Smooth muscle cell of the brain vasculature (primary cell): Measurements from ENCODE around the gene SARDH.
"Not testable (repeated sequence)": the region's sequence is repeated elsewhere in the genome, so short reads cannot be mapped to it uniquely, and the experiment has no call there.

Experiments used
- DNase-seq: peaks from one replicate; pipeline ENCODE4 v3.0.0-alpha.2; 2012; ENCODE audit warnings: low read depth, low spot score

Gene SARDH

DNA sequence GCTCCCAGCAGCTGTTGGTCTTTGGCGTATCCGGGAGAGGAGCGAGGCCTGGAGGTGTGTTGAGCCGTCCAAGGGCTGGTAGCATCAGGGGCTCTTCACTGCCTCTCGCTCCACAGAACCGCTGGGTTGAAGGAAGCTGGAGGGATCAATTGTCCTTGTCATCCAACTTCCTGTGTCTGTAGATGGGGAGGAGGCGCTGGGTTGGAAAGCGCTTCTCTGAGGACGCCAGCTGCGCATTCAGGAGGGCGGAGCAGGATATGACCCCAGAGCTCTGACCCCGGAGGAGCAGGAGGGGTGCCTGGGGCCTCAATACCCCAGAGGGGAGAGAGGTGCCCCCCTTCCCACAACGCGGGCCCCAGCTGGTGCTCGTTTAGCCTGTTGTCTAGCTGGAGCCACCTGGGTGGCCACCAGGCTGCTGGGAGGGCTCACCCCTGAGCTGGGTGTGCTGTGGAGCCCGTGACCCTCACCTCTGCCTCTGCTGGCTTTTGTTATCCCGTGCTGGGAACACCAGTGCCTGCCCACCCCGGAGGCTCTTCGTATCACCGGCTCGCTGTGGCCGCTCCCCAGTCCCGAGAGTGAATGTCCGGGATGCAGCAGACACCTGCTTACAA lies 104.0 kb downstream of the SARDH start:
- DNase-seq: no peak

- no peak for DNase-seq
Measured at GRCh38 chr9:133633681-133634080, 104.5 kb downstream of the SARDH start.

DNA sequence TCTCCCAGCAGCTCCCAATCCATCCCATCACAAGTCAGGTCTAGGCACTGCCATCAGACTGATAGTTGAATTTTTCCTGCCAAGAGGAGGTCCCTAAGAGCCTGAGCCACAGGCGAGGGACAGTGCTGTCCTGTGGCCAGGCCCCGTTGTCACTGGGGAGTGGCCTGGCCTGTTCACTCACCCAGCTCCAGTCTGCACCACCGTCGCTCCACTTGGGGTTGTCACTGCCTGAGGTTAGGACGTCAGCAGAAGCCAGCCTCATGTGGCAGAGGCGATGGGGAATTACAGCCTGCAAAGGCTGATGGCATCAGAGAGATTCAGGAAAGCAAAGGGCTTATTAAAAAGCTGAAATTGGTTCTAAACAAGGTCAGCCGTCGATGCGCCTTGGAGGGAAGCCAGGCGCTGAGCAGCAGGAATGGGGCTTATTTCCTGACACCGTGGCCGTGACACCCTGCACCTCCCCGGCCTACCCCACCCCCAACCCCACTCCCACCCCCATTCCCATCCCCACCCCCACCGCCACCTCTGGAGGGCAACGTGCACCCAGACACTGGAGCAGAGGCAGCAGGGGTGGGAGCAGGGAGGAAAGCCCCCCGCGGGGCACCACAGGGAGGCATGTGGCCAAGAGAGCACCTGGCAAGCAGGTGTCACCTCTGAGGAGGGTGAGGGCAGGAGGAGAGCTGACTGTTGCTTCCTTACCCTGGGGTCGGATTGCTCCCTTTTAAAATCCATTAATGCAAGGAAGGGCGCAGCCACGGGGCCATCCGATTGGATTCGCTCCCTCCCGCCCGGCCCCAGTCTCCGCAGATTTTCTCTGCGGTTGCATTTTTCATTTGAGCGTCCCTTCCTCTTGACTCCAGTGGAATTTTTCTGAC lies 105.1 kb downstream of the SARDH start:
- DNase-seq: no peak

GRCh38 chr9:133631111-133631510 lies 107.0 kb downstream of the SARDH start:
- no peak for DNase-seq

DNA sequence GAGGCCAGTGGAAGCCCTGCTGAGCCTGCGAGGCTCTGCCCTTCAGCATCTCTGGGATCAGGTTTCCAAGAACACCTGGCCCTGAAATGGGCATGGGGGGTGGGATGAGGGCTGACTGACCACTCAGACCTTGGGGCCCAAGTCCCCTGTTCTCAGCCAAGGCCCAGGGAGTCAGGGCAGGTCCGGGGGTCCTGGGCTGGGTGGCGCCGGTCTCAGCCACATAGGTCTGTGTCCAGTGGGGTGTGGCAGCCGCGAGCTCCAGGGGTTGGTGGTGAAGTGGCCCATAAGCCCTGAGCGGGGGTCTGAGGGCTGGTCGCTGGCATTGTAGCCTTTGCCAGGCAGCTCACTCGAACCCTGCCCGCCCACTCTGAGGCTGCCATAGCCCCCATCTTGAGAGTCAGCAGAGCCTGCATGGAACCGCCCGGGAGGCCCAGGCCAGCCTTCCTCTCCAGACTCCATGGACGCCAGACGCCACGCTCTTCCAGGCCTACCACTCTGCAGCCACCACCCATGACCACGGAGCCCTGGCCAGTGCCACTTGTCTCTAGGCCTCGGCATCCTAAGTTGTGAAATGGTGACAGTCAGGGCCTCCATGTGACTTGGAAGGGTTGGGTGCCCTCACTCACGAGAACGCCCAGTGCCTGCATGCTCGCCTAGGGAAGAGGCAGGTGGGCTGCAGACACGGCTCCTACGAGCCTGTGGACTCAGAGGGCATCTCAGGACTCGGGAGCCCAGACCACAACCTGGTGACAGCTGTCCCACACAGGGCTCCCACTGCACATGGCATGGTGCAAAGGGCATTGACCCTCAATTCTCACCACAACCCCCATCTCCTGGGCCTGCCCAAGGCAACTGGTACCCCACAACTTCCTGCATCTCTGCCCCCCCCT lies 108.7 kb downstream of the SARDH start:
- DNase-seq: no peak

- DNase-seq: no peak
Measured at GRCh38 chr9:133628766-133629165, 109.4 kb downstream of the SARDH start.

DNA sequence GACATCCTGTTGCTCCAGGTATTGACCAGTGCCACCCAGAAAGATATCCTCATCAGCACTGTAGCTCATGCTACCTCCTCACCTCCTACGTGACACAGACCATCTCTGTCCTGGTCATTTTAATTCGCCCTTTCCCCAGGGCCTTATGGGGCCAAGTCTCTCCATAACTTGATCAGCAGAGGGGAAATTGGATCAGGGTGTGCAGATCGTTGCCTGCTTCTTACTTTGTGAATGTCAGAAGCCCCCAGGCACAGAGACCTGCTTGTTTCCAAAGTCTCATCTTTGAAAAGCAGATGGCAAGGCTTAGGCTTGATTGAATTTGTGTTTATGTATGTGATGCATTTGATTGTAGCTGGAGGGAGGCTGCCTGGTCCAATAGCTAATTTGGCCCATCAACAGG lies 110.8 kb downstream of the SARDH start:
- DNase-seq: no peak

DNA sequence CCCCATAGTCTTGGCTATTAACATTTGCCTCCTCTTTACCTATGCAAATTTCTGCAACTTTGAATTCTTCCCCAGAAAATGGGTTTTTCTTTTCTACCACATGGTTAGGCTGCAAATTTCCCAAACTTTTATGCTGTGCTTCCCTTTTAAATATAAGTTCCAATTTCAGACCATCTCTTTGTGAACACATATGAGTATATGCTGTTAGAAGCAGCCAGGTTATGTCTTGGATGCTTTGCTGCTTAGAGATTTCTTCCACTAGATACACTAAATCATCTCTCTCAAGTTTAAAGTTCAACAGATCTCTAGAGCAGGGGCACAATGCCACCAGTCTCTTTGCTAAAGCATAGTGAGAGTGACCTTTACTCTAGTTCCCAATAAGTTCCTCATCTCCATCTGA lies 112.1 kb downstream of the SARDH start:
- DNase-seq: not testable (repeated sequence)

- DNase-seq: no peak
Measured at GRCh38 chr9:133622555-133622954, 115.6 kb downstream of the SARDH start.

DNA sequence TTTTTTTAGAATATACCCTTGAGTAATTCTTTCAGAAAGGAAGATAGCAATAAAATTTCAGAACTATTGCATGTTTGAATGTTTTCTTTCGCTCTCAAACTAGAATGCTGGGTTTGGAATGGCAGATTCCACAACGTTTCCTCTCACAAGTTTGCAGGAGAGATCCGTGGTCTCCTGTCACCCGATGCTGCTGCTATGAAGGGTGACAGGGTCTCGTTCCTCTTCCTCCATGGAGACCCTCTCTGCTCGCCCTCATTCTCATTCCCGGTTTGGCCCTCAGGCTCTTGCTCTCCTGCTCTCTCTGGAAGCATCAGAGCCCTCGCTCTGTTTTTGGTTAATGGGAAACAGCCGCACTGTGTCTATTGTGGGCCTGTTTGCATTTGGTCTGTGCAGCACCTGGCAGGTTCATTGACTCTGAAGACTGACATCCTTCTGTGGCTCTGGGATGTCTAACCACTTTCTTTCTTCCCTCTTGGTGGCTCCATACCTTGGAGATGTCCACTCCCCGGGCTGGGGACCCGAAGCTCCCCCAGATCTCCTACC lies 116.4 kb downstream of the SARDH start:
- DNase-seq: no peak

GRCh38 chr9:133619791-133620190 lies 118.4 kb downstream of the SARDH start:
- DNase-seq: no peak

DNA sequence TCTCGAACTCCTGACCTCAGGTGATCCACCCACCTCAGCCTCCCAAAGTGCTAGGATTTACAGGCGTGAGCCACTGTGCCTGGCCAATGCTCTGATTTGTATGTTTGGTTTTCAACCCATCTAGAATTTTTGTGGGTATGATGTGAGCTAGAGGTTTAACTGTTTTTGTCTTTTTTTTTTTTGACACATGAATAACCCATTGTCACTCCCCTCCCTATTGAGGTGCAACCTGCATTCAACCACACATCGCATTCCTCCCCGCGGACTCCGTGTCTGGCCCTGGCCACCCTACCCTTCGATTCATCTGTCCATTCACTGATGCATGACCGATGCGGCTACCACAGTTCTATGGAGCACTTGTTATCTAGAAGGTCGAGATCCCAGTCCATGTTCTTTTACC lies 119.4 kb downstream of the SARDH start:
- DNase-seq: no peak

DNA sequence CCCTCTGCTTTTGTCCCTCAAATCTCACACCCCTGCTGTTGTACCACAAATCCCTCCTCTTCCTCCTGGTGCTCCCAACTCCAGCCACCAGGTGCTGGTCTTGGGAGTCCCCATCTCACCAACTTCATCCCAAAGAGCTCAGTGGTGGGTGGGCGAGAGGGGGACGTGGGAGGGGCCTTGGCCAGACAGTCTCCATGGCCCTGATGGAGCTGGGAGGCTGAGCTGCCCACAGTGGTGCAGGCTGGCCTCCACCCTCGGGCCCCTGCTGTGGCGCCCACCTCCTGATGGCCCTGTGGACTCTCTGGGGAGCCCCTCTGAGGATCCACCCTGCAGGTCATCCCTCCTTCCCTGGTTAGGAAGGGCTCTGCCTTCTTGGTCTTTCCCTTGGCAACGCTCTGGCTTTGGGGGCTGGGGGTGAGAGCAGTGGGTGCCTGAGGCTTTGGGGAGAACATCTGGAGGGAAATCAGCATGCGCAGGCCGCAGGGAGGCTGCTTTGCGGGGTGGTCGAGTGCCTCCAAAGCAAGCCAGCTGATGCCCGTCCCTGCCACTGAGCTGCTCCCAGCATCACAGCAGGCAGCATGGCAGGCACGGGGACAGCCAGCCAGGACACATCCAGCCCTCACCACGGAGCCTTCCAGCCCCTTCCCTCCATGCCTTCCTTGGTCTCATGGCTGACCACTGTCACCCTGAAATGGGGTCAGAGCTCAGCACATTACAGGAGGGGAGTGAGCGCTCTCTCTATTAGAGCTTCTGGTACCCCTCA lies 121.3 kb downstream of the SARDH start:
- DNase-seq: no peak

- DNase-seq: no peak
Measured at GRCh38 chr9:133615606-133616188, 122.5 kb downstream of the SARDH start.

- no peak for DNase-seq
Measured at GRCh38 chr9:133615186-133615585, 123.0 kb downstream of the SARDH start.

DNA sequence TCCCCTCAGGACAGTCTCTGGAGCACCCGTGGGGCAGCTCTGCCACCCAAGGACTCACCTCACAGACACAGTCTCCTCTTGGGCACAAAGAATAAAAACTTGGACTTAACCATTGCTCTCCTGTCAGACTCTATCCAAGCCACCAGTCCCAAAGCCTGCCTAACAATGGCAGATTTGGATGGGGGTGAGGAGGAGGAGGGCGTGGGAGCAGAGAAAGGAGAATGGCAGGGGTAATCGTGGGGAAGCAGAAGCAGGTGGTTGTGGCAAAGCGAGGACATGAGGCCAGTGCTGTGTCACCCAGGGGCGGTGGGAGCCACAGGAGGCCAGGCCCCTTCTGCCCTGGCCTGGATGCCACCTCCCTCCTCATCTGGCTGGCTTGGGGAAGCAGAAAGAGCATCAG lies 123.5 kb downstream of the SARDH start:
- DNase-seq: no peak

DNA sequence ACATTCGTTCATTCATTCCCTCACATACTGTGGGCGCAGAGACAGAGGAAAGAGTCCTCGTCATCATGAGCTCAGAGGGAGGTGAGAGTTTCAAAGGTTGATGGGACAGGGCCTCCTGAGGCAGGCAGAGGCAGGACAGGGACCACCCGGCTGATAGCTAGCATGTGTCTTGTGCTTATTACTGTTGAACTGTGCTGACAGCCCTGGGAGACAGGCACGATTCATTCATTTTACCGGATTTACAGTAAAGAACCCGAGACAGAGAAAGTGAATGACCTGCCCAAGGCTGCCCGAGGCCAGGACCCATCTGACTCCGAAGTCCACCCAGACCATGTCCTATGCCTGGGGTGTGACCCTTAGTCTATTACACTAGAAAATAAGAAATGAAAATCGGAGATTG lies 124.1 kb downstream of the SARDH start:
- no peak for DNase-seq
